Glutamatergic neuron (in vitro differentiated cells): ENCODE data around the gene DEPDC4. TPM values are rescaled to one million over a fixed set of nuclear protein-coding genes. Genes with fewer than 3 reads are reported as not detected.
A peak's percentile ranks its signal among the peaks of the same experiment; 100 is the strongest.
"Not testable (repeated sequence)": the region's sequence is repeated elsewhere in the genome, so short reads cannot be mapped to it uniquely, and the experiment has no call there.

Source experiments
- DNase-seq: peaks from one replicate; pipeline ENCODE4 v3.0.0; 2022
- H3K27ac Mint-ChIP-seq: one replicate; pipeline ENCODE4 v1.8.0; 2020; ENCODE audit warnings: mild to moderate bottlenecking, mixed read lengths, inconsistent platforms; ENCODE audit not compliant: unreplicated experiment
- H3K27me3 Mint-ChIP-seq: one replicate; pipeline ENCODE4 v1.8.0; 2020; ENCODE audit warnings: mild to moderate bottlenecking, moderate library complexity, mixed read lengths, inconsistent platforms; ENCODE audit not compliant: unreplicated experiment
- H3K36me3 Mint-ChIP-seq: one replicate; pipeline ENCODE4 v1.8.0; 2020; ENCODE audit warnings: mild to moderate bottlenecking, mixed read lengths, inconsistent platforms; ENCODE audit not compliant: unreplicated experiment
- H3K4me1 Mint-ChIP-seq: one replicate; pipeline ENCODE4 v1.8.0; 2020; ENCODE audit warnings: mild to moderate bottlenecking, low read depth, mixed read lengths, inconsistent platforms; ENCODE audit not compliant: unreplicated experiment
- H3K4me3 Mint-ChIP-seq: one replicate; pipeline ENCODE4 v1.8.0; 2020; ENCODE audit warnings: mild to moderate bottlenecking, mixed read lengths, inconsistent platforms; ENCODE audit not compliant: unreplicated experiment
- H3K9me3 Mint-ChIP-seq: one replicate; pipeline ENCODE4 v1.8.0; 2020; ENCODE audit warnings: mild to moderate bottlenecking, moderate library complexity, mixed read lengths, inconsistent platforms; ENCODE audit not compliant: unreplicated experiment
- CTCF ChIP-seq: fragments of 200-600 bp; sonication (generic); IDR thresholded peaks from one replicate; pipeline ENCODE4 v1.5.0; 2021; ENCODE audit not compliant: partially characterized antibody, unreplicated experiment
- total RNA-seq: library from RNA; stranded (reverse); fragmentation: NEBNext Ultra II Directional; extraction: Animal tissue kit (Norgen Biotek cat#: 25700); gene quantifications from one replicate; pipeline ENCODE4 v1.2.1, GENCODE V29; 2021; ENCODE audit not compliant: unreplicated experiment

DEPDC4 gene
- total RNA-seq, 1 donor from 2014 or later: 2.0 TPM

- no peak overlapping the region for H3K27ac Mint-ChIP-seq
- H3K4me1 Mint-ChIP-seq: peaks cover 5% of the 10 kb centered on the region
- H3K36me3 Mint-ChIP-seq: no peaks in the 10 kb centered on the region
- H3K27me3 Mint-ChIP-seq: no peaks in the 10 kb centered on the region
- TF ChIP-seq CTCF: peak; percentile 63
- no peak for DNase-seq
- H3K4me3 Mint-ChIP-seq: no peak overlapping the region
- H3K9me3 Mint-ChIP-seq: no peaks in the 10 kb centered on the region
Measured at GRCh38 chr12:100234591-100235304, 32.1 kb downstream of the DEPDC4 start.

GRCh38 chr12:100234166-100234565 lies 32.7 kb downstream of the DEPDC4 start:
- Mint-ChIP-seq H3K27ac (no peak overlapping the region), H3K4me3 (no peak overlapping the region), H3K27me3 (no peaks in the 10 kb centered on the region), H3K9me3 (no peaks in the 10 kb centered on the region), H3K4me1 (peaks cover 5% of the 10 kb centered on the region), H3K36me3 (no peaks in the 10 kb centered on the region)
- no peak for TF ChIP-seq CTCF
- no peak for DNase-seq

- not testable (repeated sequence) for H3K36me3 Mint-ChIP-seq, H3K27ac Mint-ChIP-seq, H3K27me3 Mint-ChIP-seq, DNase-seq, H3K4me1 Mint-ChIP-seq, H3K9me3 Mint-ChIP-seq, H3K4me3 Mint-ChIP-seq
Measured at GRCh38 chr12:100231873-100232272, 35.0 kb downstream of the DEPDC4 start.

- no peak for DNase-seq
- no peaks in the 10 kb centered on the region for H3K27me3 Mint-ChIP-seq
- H3K4me1 Mint-ChIP-seq: peaks cover 5% of the 10 kb centered on the region
- peaks cover 2% of the 10 kb centered on the region for H3K9me3 Mint-ChIP-seq
- H3K27ac Mint-ChIP-seq: no peak overlapping the region
- H3K36me3 Mint-ChIP-seq: no peaks in the 10 kb centered on the region
- no peak for TF ChIP-seq CTCF
- H3K4me3 Mint-ChIP-seq: no peak overlapping the region
Measured at GRCh38 chr12:100229876-100230275, 37.0 kb downstream of the DEPDC4 start.

- no peak for DNase-seq
- no peak for TF ChIP-seq CTCF
- H3K27ac Mint-ChIP-seq: no peak overlapping the region
- H3K36me3 Mint-ChIP-seq: no peaks in the 10 kb centered on the region
- H3K4me3 Mint-ChIP-seq: no peak overlapping the region
- no peaks in the 10 kb centered on the region for H3K27me3 Mint-ChIP-seq
- peaks cover 2% of the 10 kb centered on the region for H3K9me3 Mint-ChIP-seq
- peaks cover 2% of the 10 kb centered on the region for H3K4me1 Mint-ChIP-seq
Measured at GRCh38 chr12:100229036-100229635, 37.7 kb downstream of the DEPDC4 start.
